Measurements from ENCODE around the gene JAG1.

DNA sequence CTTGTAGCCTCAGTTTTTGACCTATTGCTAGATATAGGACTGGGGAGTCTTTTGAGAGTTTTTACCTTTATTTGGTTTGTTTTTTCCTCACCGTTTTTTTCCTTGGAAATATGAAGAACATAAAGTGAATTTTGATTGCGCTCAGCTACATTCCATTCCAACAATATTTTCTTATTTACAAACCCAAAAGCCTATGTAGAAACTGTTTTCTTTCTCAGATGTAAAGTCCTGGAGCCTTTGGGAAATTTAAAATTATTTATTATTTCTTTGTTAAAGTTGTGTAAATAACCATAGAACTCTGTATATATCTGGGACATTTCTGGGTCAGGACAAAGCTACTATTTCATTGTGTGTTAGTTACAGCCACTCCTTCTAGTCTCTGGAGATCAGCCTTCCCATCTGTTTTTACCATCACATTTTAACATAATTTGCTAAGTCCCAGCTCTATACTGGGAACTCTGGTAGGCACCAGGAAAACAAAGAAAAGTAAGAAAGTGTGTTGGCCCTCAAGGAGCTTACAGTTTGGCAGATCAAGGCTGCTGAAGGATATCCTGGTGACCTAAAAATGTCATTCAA is 68.8 kb downstream of the JAG1 start:
- TF ChIP-seq USF2 (CRISPR knock-in tag; IDR thresholded peaks at IDR 0.05) (no peak), NFE2L1 (CRISPR knock-in tag; IDR thresholded peaks at IDR 0.05) (no peak), NFYB (CRISPR knock-in tag; conservative IDR thresholded peaks at IDR 0.05; ENCODE audit: low read depth) (no peak)
- TF ChIP-seq, protein P1, sequence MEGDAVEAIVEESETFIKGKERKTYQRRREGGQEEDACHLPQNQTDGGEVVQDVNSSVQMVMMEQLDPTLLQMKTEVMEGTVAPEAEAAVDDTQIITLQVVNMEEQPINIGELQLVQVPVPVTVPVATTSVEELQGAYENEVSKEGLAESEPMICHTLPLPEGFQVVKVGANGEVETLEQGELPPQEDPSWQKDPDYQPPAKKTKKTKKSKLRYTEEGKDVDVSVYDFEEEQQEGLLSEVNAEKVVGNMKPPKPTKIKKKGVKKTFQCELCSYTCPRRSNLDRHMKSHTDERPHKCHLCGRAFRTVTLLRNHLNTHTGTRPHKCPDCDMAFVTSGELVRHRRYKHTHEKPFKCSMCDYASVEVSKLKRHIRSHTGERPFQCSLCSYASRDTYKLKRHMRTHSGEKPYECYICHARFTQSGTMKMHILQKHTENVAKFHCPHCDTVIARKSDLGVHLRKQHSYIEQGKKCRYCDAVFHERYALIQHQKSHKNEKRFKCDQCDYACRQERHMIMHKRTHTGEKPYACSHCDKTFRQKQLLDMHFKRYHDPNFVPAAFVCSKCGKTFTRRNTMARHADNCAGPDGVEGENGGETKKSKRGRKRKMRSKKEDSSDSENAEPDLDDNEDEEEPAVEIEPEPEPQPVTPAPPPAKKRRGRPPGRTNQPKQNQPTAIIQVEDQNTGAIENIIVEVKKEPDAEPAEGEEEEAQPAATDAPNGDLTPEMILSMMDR (IDR thresholded peaks at IDR 0.05) = no peak
